SU-DHL-6 (cell line): Measurements from ENCODE around the gene GPRC6A.
"Not testable (repeated sequence)": the region's sequence is repeated elsewhere in the genome, so short reads cannot be mapped to it uniquely, and the experiment has no call there.

Experiments used
- H2AFZ ChIP-seq: fragments of 200-600 bp; sonication (generic); 2 replicates; pipeline ENCODE4 v1.6.1; 2014; ENCODE audit warnings: low read depth, mild to moderate bottlenecking, moderate library complexity, mixed read lengths, antibody characterized with exemption, low read length; ENCODE audit not compliant: severe bottlenecking
- H3F3A ChIP-seq: fragments of 200-600 bp; shearing (Covaris generic); 2 replicates; pipeline ENCODE4 v1.6.0; 2016; ENCODE audit warnings: antibody characterized with exemption, mild to moderate bottlenecking; ENCODE audit not compliant: insufficient read depth
- H3K27ac ChIP-seq: fragments of 200-600 bp; sonication (generic); 2 replicates; pipeline ENCODE4 v1.5.1; 2016; ENCODE audit warnings: low read depth, mild to moderate bottlenecking, low read length, moderate library complexity, mixed read lengths
- H3K27me3 ChIP-seq: fragments of 200-600 bp; sonication (generic), shearing (Covaris generic); 2 replicates; pipeline ENCODE4 v1.6.0; 2014; ENCODE audit warnings: mild to moderate bottlenecking, low read length
- H3K36me3 ChIP-seq: fragments of 200-600 bp; sonication (generic); 2 replicates; pipeline ENCODE4 v1.6.1; 2014; ENCODE audit warnings: mild to moderate bottlenecking, low read length, mixed read lengths
- H3K4me2 ChIP-seq: fragments of 300-600, 200-600 bp; shearing (Covaris generic), sonication (generic); 2 replicates; pipeline ENCODE4 v1.6.0; 2014; ENCODE audit warnings: low read length, low read depth, mild to moderate bottlenecking; ENCODE audit not compliant: poor library complexity, severe bottlenecking
- H3K4me3 ChIP-seq: fragments of 200-600 bp; sonication (generic); 2 replicates; pipeline ENCODE4 v1.5.1; 2014; ENCODE audit warnings: antibody characterized with exemption, low read length, mild to moderate bottlenecking, mixed read lengths; ENCODE audit not compliant: insufficient read depth, poor library complexity, severe bottlenecking
- H3K79me2 ChIP-seq: fragments of 200-600 bp; sonication (generic); 2 replicates; pipeline ENCODE4 v1.6.1; 2014; ENCODE audit warnings: mild to moderate bottlenecking, low read length, moderate library complexity; ENCODE audit not compliant: insufficient read depth
- H3K9ac ChIP-seq: fragments of 200-600 bp; sonication (generic); 2 replicates; pipeline ENCODE4 v1.7.0; 2014; ENCODE audit warnings: mild to moderate bottlenecking, low read length
- H3K9me2 ChIP-seq: fragments of 200-600 bp; sonication (generic); replicated peaks from 2 replicates; pipeline ENCODE4 v1.6.1; 2014; ENCODE audit warnings: low read length; ENCODE audit not compliant: insufficient read depth
- H3K9me3 ChIP-seq: fragments of 200-600 bp; sonication (generic); 2 replicates; pipeline ENCODE4 v1.6.1; 2014; ENCODE audit warnings: low read length, mixed read lengths; ENCODE audit not compliant: insufficient read depth
- H4K20me1 ChIP-seq: fragments of 200-600 bp; sonication (generic); 2 replicates; pipeline ENCODE4 v1.6.1; 2014; ENCODE audit warnings: low read depth, mild to moderate bottlenecking, antibody characterized with exemption, low read length, moderate library complexity, mixed read lengths
- CTCF ChIP-seq: fragments of 200-600 bp; sonication (generic); IDR thresholded peaks from one replicate; pipeline ENCODE4 v1.5.1; 2017; ENCODE audit warnings: antibody characterized with exemption, mild to moderate bottlenecking, low read length, moderate library complexity; ENCODE audit not compliant: insufficient read depth, poor library complexity, severe bottlenecking
- EZH2phosphoT487 ChIP-seq: fragments of 200-600 bp; sonication (generic), shearing (Covaris generic); conservative IDR thresholded peaks from 2 replicates; pipeline ENCODE4 v1.6.1; 2018; ENCODE audit warnings: mild to moderate bottlenecking, antibody characterized with exemption, low read length, moderate library complexity, mixed read lengths

GPRC6A gene

DNA sequence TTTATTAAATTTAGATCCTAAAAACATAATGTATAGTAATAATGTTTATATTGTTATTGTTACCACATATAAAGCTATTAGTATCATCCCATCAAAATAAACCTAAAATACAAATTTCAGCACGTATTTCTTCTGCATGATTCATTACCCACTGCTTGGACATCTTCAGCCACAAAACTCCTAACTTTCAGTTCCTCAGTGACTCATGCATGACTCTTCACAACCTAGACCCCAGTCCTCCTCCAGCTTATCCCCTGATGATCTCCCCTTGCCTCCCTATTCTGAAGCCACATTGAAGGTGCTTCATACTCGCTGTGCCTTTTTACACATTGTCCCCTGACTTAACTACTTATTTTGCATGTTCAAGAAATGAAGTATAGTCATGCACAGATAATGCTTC is 11.2 kb upstream of the GPRC6A start:
- Histone ChIP-seq H2AFZ (no peak overlapping the region), H3K4me3 (no peak overlapping the region), H3K4me2 (no peak overlapping the region), H3K9me2 (no peaks in the 10 kb centered on the region), H3K27me3 (no peaks in the 10 kb centered on the region), H4K20me1 (no peaks in the 10 kb centered on the region), H3K36me3 (no peaks in the 10 kb centered on the region), H3K9me3 (no peaks in the 10 kb centered on the region), H3F3A (no peaks in the 10 kb centered on the region), H3K27ac (no peak overlapping the region), H3K79me2 (no peaks in the 10 kb centered on the region), H3K9ac (no peak overlapping the region)
- TF ChIP-seq EZH2phosphoT487, result no peak
- no peak for TF ChIP-seq CTCF

GRCh38 chr6:116836606-116837342 is 7.9 kb upstream of the GPRC6A start:
- Histone ChIP-seq H3K27ac (no peak overlapping the region), H3F3A (no peaks in the 10 kb centered on the region), H4K20me1 (no peaks in the 10 kb centered on the region), H3K9ac (no peak overlapping the region), H3K9me2 (no peaks in the 10 kb centered on the region), H3K27me3 (no peaks in the 10 kb centered on the region), H3K4me2 (no peak overlapping the region), H3K36me3 (no peaks in the 10 kb centered on the region), H3K4me3 (no peak overlapping the region), H2AFZ (no peak overlapping the region), H3K9me3 (no peaks in the 10 kb centered on the region), H3K79me2 (no peaks in the 10 kb centered on the region)
- TF ChIP-seq CTCF (no peak), EZH2phosphoT487 (no peak)

GRCh38 chr6:116834526-116834925 is 5.6 kb upstream of the GPRC6A start:
- not testable (repeated sequence) for H3K4me3 ChIP-seq, H4K20me1 ChIP-seq, H3K9ac ChIP-seq, H3K9me2 ChIP-seq, H3K36me3 ChIP-seq, H3K27ac ChIP-seq, H2AFZ ChIP-seq, H3K27me3 ChIP-seq, H3K4me2 ChIP-seq, H3F3A ChIP-seq, H3K9me3 ChIP-seq, H3K79me2 ChIP-seq

GRCh38 chr6:116827561-116828240 is 1.2 kb downstream of the GPRC6A start:
- H2AFZ ChIP-seq, result no peak overlapping the region
- no peaks in the 10 kb centered on the region for H3K79me2 ChIP-seq
- H3K4me2 ChIP-seq, result no peak overlapping the region
- no peaks in the 10 kb centered on the region for H3K27me3 ChIP-seq
- H3F3A ChIP-seq, result no peaks in the 10 kb centered on the region
- no peaks in the 10 kb centered on the region for H4K20me1 ChIP-seq
- no peaks in the 10 kb centered on the region for H3K9me2 ChIP-seq
- H3K9me3 ChIP-seq, result no peaks in the 10 kb centered on the region
- H3K27ac ChIP-seq, result no peak overlapping the region
- H3K36me3 ChIP-seq, result no peaks in the 10 kb centered on the region
- no peak overlapping the region for H3K9ac ChIP-seq
- TF ChIP-seq CTCF, result no peak
- TF ChIP-seq EZH2phosphoT487, result no peak
- H3K4me3 ChIP-seq, result no peak overlapping the region

DNA sequence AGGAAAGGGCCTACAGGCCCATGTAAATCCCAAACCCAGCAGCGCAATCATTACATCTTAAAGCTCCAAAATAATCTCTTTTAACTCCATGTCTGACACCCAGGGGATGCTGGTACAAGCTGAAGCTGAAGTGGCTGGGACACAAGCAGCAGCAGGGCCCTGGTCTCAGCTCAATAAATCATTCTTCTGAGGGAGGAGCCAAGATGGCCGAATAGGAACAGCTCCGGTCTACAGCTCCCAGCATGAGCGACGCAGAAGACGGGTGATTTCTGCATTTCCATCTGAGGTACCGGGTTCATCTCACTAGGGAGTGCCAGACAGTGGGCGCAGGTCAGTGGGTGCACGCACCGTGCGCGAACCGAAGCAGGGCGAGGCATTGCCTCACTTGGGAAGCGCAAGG is 12.5 kb downstream of the GPRC6A start:
- not testable (repeated sequence) for H2AFZ ChIP-seq, H3K9me2 ChIP-seq, H3K27me3 ChIP-seq, H3K27ac ChIP-seq, H3K36me3 ChIP-seq, H3K4me2 ChIP-seq, H3K4me3 ChIP-seq, H3K79me2 ChIP-seq, H3K9me3 ChIP-seq, H3F3A ChIP-seq, H4K20me1 ChIP-seq, H3K9ac ChIP-seq
